ENCODE measurements around the gene RAP1B.
"Not testable (repeated sequence)": the region's sequence is repeated elsewhere in the genome, so short reads cannot be mapped to it uniquely, and the experiment has no call there.

RAP1B gene

DNA sequence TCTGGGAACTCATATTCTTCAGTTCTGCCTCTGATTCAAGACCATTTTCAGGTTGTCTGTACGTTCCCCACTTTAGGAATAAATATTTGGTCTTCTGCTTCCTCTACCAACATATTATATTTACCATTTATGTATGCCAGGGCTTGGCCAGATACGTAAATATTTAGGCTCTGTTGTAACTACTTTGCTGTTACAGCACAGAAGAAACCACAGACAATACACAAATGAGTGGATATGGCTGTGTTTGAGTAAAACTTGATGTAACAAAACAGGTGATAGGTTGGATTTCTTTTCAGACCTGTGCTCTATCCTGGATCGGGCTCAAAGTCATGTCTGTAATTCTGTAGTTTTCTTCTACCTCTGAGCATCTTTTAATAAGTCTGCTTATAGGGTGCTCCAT, 37.5 kb downstream of the RAP1B start:
- TF ChIP-seq JUND (IDR thresholded peaks at IDR 0.05; ENCODE audit: low read depth): no peak
- in situ Hi-C loops (cut with HindIII; ENCODE audit: low pct_unique_long_range_greater_than_20kb, low sequenced_read_pairs): no loop called here
- DNase-seq (ENCODE audit: low read depth in 1 of 2, low spot score in 1 of 2): peak in 1 of 2 experiments; percentile 36

- in situ Hi-C loops (cut with HindIII; ENCODE audit: low pct_unique_long_range_greater_than_20kb, low sequenced_read_pairs): no loop called here
- peak in 1 of 2 experiments; percentile 26 for DNase-seq (ENCODE audit: low read depth in 1 of 2, low spot score in 1 of 2)
- no peak for TF ChIP-seq JUND (IDR thresholded peaks at IDR 0.05; ENCODE audit: low read depth)
Measured at GRCh38 chr12:68665016-68665569, 54.4 kb downstream of the RAP1B start.

- no peak for DNase-seq (ENCODE audit: low read depth in 1 of 2, low spot score in 1 of 2)
- in situ Hi-C loops (cut with HindIII; ENCODE audit: low pct_unique_long_range_greater_than_20kb, low sequenced_read_pairs): no loop called here
- TF ChIP-seq JUND (IDR thresholded peaks at IDR 0.05; ENCODE audit: low read depth): no peak
Measured at GRCh38 chr12:68667291-68667690, 56.6 kb downstream of the RAP1B start.

GRCh38 chr12:68667896-68668295, 57.2 kb downstream of the RAP1B start:
- no peak for DNase-seq (ENCODE audit: low read depth in 1 of 2, low spot score in 1 of 2)
- in situ Hi-C loops (cut with HindIII; ENCODE audit: low pct_unique_long_range_greater_than_20kb, low sequenced_read_pairs): no loop called here
- TF ChIP-seq JUND (IDR thresholded peaks at IDR 0.05; ENCODE audit: low read depth): no peak

GRCh38 chr12:68671179-68671578, 60.5 kb downstream of the RAP1B start:
- no peak for TF ChIP-seq JUND (IDR thresholded peaks at IDR 0.05; ENCODE audit: low read depth)
- DNase-seq (ENCODE audit: low read depth in 1 of 2, low spot score in 1 of 2): no peak
- in situ Hi-C loops (cut with HindIII; ENCODE audit: low pct_unique_long_range_greater_than_20kb, low sequenced_read_pairs): no loop called here

- DNase-seq (ENCODE audit: low read depth in 1 of 2, low spot score in 1 of 2): no peak
- in situ Hi-C loops (cut with HindIII; ENCODE audit: low pct_unique_long_range_greater_than_20kb, low sequenced_read_pairs): no loop called here
- no peak for TF ChIP-seq JUND (IDR thresholded peaks at IDR 0.05; ENCODE audit: low read depth)
Measured at GRCh38 chr12:68673788-68674187, 63.1 kb downstream of the RAP1B start.

DNA sequence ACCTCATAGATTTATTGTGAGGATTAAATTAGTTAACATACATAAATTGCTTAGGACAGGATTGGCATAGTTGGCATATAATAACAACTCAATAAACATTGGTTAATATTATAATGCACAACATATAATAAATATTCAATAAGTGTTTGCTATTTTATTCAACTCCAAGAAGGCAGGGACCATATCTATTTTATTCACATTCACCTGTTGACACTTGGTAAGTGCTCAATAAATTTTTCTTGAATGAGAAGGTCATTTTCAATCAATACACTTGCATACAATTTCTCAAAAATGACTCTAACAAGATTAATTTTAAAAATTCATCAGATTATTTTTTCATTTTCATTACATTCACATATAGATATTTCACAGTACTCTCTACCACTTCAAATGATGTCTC, 63.7 kb downstream of the RAP1B start:
- no peak for TF ChIP-seq JUND (IDR thresholded peaks at IDR 0.05; ENCODE audit: low read depth)
- no peak for DNase-seq (ENCODE audit: low read depth in 1 of 2, low spot score in 1 of 2)
- in situ Hi-C loops (cut with HindIII; ENCODE audit: low pct_unique_long_range_greater_than_20kb, low sequenced_read_pairs): no loop called here

- no peak for TF ChIP-seq JUND (IDR thresholded peaks at IDR 0.05; ENCODE audit: low read depth)
- in situ Hi-C loops (cut with HindIII; ENCODE audit: low pct_unique_long_range_greater_than_20kb, low sequenced_read_pairs): no loop called here
- no peak for DNase-seq (ENCODE audit: low read depth in 1 of 2, low spot score in 1 of 2)
Measured at GRCh38 chr12:68675101-68675842, 64.6 kb downstream of the RAP1B start.

- DNase-seq (ENCODE audit: low read depth in 1 of 2, low spot score in 1 of 2); in situ Hi-C loops (cut with HindIII; ENCODE audit: low pct_unique_long_range_greater_than_20kb, low sequenced_read_pairs): not testable (repeated sequence)
Measured at GRCh38 chr12:68676854-68677253, 66.2 kb downstream of the RAP1B start.

- no peak for TF ChIP-seq JUND (IDR thresholded peaks at IDR 0.05; ENCODE audit: low read depth)
- in situ Hi-C loops (cut with HindIII; ENCODE audit: low pct_unique_long_range_greater_than_20kb, low sequenced_read_pairs): no loop called here
- DNase-seq (ENCODE audit: low read depth in 1 of 2, low spot score in 1 of 2): no peak
Measured at GRCh38 chr12:68686262-68686594, 75.5 kb downstream of the RAP1B start.

DNA sequence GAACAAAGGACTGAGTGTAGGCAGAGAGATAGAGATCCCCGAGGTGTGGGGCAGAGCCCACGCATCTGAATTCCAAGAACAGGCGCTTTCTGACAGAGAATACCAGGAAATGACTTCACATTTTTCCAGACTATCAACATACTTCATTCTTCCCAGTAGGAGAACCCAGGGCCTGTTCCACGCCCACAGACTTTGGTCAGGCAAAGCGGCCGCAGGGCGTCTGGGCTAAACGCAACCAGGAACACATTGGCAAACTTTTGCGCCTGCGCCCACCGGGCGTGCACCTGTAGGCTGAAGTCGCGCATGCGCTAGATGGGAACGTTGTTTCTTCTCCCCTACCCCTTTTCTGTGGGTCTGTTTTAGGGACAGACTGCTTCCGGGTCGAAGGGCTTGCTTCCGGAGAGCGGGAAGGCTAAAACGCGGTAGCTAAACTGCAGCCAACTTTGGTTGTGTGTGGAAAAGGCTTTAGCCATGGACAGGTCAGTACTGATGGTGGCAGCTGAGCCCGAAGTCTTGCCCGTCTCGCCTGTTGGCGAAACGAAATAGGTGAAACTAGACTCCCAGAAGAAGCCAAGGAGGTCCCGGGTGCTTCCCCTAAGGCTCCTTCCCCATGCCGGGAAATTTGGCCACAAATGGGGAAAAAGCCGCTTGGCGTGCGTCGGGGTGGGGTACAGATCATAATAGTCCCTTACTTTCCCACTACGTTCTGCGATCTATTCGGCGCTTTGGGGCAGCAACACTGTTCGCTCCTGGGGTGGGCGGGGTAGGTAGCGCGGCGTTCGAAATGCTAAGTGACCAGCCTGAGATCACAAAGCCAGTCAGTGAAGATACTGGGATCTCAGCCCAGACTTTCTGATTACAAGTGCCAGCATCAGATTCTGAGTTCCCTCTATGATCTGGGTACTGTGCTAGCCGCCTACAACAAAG, 76.2 kb downstream of the RAP1B start, which contains the start of gene NUP107:
Gene NUP107, plus strand, starts transcription at position 384 of the 927 bp plus-strand sequence. Its CDS starts 88 bp downstream, at position 472.
- DNase-seq (ENCODE audit: low read depth in 1 of 2, low spot score in 1 of 2): peak; percentile 94 to 100
- no peak for TF ChIP-seq JUND (IDR thresholded peaks at IDR 0.05; ENCODE audit: low read depth)
- in situ Hi-C loops (cut with HindIII; ENCODE audit: low pct_unique_long_range_greater_than_20kb, low sequenced_read_pairs): no loop called here

DNA sequence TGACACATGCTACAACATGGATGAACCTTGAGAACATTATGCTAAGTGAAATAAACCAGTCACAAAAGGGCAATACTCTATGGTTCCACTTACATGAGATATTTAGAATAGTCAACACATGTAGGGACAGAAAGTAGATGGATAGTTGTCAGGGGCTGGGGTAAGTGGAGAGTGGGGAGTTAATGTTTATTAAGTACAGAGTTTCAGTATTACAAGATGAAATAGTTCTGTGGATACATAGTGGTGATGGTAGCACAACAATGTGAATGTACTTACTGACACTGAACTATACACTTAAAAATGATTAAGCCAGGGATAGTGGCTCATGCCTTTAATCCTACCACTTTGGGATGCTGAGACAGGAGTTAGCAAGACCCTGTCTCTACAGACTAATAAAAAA, 84.8 kb downstream of the RAP1B start:
- in situ Hi-C loops (cut with HindIII; ENCODE audit: low pct_unique_long_range_greater_than_20kb, low sequenced_read_pairs): no loop called here

GRCh38 chr12:68699486-68699885, 88.8 kb downstream of the RAP1B start:
- in situ Hi-C loops (cut with HindIII; ENCODE audit: low pct_unique_long_range_greater_than_20kb, low sequenced_read_pairs): no loop called here
- no peak for TF ChIP-seq JUND (IDR thresholded peaks at IDR 0.05; ENCODE audit: low read depth)
- DNase-seq (ENCODE audit: low read depth in 1 of 2, low spot score in 1 of 2): no peak

More for the DNA sequence above, 84.8 kb downstream of the RAP1B start:
- no peak for TF ChIP-seq JUND (IDR thresholded peaks at IDR 0.05; ENCODE audit: low read depth)
- DNase-seq (ENCODE audit: low read depth in 1 of 2, low spot score in 1 of 2): no peak
